ENCODE measurements around the gene SMARCA2.

SMARCA2 gene

GRCh38 chr9:2087500-2088313 is 72.6 kb downstream of the SMARCA2 start:
- no peak for DNase-seq (ENCODE audit: low read depth in 2 of 2)

- no peak for DNase-seq (ENCODE audit: low read depth in 2 of 2)
Observed at GRCh38 chr9:2093920-2094597, 78.9 kb downstream of the SMARCA2 start.

DNA sequence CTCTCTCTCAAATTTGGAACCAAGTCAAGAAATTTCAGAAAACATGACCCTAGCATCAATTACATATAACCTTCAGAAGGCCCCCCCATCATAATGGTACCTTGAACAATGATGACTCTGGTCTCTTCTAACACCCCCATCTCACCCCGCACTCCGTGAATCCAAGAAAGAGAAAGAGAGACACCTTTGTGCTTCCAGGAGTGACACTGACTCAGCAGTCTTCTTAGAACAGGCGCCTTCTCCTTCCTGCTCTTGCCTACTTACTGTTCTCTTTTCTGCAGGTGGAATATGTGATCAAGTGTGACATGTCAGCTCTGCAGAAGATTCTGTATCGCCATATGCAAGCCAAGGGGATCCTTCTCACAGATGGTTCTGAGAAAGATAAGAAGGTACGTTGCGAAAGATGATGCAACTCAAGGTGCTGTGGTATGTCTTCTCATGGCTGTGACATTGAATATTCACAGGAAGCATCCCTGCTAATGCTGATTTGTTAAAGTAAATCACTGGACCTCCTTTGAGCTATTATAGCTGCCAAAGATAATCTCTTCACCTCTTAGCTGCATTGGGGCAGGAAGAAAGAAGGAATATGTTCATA is 81.3 kb downstream of the SMARCA2 start:
- no peak for DNase-seq (ENCODE audit: low read depth in 2 of 2)

DNA sequence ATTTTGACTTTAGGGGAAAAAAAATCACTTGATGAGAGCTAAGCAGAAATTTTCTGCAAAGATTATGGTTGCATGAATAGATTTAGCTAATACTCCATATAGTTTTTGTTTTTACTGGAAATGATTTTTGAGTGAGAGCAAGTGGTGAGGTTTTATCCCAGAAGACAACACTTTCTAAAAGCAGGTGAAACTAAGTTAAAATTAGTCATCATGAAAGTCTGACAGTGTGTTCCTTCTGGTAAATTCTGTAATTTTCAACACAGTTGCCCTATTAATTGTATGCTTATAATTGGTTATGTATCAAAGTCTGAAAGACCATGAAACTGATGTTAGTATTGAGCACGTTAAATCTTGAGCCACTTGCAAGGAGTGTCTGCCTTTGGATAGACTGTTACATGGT is 91.5 kb downstream of the SMARCA2 start:
- DNase-seq (ENCODE audit: low read depth in 2 of 2), result no peak

DNA sequence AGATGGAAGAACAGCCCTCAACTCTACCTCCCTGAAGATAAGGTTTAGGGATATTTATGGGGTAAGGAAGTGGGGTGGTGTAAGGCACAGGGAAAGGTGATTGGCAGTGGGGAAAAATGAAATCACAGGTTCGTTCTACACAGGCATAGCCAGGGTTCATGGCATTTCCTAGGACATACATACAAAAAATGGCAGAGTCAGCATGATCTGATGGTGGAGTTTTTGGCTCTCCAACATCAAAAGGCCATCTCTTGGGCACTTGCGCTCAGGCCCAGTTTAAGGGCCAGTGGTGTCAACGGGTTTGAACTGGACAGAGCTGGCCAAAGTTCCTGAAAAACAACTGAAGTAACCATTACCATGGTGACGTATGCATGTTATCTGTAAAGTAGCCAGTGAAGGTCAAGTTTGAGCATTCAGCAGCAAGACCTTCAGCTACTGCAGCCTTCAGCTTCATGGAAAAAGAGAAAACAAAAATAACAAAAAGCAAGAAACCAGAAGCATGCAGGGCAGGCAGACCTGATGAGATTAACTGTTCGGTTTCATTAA is 92.8 kb downstream of the SMARCA2 start:
- no peak for DNase-seq (ENCODE audit: low read depth in 2 of 2)

- DNase-seq (ENCODE audit: low read depth in 2 of 2), result no peak
Observed at GRCh38 chr9:2109069-2109650, 94.0 kb downstream of the SMARCA2 start.

GRCh38 chr9:2110036-2110435 is 94.9 kb downstream of the SMARCA2 start:
- no peak for DNase-seq (ENCODE audit: low read depth in 2 of 2)

DNA sequence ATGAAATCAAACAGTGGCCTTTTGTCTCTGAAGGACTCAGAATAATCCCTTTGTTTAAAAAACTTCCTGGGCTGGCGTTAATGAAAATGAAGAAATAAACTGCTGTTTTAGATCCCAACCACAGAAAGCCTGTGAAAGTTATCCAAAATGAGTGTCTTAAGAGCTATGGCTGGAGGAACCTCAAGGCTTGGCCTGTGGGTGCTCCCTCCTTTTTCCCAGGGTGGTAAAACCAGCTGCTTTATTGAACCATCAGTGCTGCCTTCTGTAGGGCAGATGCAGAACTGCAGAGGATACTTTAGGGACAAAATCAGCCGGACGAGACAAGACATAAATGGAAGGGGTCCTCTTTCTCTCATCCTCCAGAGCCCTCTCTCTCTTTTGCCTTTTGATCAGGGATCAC is 100.9 kb downstream of the SMARCA2 start:
- DNase-seq (ENCODE audit: low read depth in 2 of 2), result no peak

DNA sequence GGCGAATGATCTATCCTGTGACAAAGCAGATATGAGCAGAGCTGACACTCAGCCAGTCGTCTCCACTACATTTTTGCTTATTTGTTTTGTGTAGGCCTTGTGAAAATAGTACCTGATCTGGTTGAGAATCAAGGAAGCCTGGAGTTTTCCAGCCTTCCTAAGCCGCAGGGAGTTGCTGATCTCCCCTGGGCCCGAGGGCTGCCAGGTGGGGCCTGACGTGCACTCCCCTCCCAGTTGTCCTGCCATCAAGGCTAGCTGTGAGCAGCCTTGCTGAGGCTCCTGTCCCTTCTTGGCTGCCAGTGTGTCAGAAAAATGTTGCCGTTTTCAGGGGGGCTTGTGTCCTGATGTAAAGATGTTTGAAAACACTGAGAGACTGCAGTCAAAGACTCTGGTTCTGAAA is 102.4 kb downstream of the SMARCA2 start:
- DNase-seq (ENCODE audit: low read depth in 2 of 2), result no peak

- DNase-seq (ENCODE audit: low read depth in 2 of 2), result no peak
Observed at GRCh38 chr9:2119566-2119965, 104.4 kb downstream of the SMARCA2 start.

- no peak for DNase-seq (ENCODE audit: low read depth in 2 of 2)
Observed at GRCh38 chr9:2120926-2121689, 106.0 kb downstream of the SMARCA2 start.

- DNase-seq (ENCODE audit: low read depth in 2 of 2), result no peak
Observed at GRCh38 chr9:2122299-2122698, 107.2 kb downstream of the SMARCA2 start.

DNA sequence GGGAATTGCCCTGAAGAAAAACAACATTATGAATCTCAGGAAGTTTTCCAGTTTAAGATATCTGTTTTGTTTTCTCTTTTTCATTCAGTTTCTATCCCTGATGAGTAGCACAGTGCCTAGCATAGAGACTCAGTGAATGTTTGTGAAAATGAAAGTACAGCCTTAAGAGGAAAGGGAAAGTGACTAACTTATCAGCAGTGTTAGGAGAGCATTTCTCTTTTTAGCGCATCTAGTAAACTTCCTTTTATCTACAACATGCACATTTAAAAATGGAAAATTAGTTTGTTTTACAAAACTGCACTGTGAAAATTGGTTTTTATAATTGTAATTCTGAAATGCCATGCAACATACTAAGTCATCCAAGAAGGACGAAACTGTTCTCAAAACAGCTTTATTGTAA is 110.8 kb downstream of the SMARCA2 start:
- DNase-seq (ENCODE audit: low read depth in 2 of 2), result no peak

GRCh38 chr9:2126331-2126803 is 111.2 kb downstream of the SMARCA2 start:
- DNase-seq (ENCODE audit: low read depth in 2 of 2), result no peak

- no peak for DNase-seq (ENCODE audit: low read depth in 2 of 2)
Observed at GRCh38 chr9:2127486-2127885, 112.3 kb downstream of the SMARCA2 start.

DNA sequence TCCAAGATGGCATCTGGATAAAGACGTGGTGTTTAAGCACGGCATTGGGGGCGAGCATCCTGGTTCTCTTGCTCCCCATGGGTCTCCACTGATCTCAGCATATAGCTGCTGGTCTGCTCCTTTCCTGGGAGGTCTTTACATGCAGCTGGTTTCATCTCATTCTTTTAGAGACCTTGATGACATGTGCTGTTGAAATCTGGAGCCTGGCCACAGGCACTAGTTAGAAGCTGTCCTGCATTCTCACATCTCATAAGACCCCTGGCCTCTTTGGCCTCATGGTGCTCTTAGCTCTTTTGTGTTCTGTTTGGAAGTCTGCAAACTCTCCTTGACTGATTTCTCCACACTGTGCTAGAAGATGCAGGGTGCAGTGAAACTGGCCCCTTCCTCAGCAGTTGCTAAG is 113.0 kb downstream of the SMARCA2 start:
- no peak for DNase-seq (ENCODE audit: low read depth in 2 of 2)

GRCh38 chr9:2128618-2129017 is 113.5 kb downstream of the SMARCA2 start:
- DNase-seq (ENCODE audit: low read depth in 2 of 2), result no peak

DNA sequence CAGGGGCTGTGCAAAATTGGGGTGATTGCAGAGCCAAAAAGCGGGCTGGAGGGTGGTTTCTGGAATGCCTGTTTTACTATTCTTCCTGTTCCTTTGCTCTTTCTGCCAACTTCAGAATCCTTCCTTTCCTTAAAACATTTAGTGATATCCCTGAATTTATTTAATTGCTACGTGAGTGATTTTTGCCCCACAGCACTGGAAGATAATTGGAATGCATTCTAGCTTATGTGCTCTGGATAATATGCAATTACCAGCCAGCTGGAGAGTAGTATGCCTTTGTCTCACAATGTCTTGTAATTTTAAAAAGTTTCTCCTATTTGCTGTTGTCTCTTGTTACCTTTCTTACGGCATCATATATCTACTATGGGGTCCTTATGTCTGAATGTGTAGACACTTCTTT is 115.8 kb downstream of the SMARCA2 start:
- no peak for DNase-seq (ENCODE audit: low read depth in 2 of 2)

DNA sequence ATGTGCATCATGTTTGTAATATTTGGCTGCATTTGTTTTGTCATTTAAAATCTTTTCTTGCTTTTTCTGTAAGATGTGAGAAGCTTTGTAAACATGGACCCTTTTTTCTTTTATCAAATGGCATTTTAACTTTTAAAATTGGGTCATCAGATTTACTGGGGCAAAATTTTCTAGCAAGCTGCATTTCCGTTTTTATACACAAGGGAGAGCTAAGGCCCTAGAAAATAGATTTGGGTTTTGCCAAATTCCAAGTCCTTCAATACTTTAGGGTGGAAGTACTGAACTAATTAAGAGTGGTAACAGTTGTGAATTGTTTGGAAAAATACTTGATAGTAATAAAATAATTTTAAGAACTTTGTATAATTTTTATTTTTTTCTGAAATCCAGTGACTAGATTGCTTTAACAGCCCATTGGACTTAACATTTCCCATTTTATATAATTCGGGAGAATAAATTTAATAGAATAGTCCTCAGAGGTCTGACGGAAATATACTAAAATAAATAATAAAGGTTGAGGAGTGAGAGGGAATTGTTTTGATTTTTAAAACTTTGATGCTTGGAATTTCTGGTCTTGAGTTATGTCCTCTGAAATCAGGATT is 117.4 kb downstream of the SMARCA2 start:
- no peak for DNase-seq (ENCODE audit: low read depth in 2 of 2)

DNA sequence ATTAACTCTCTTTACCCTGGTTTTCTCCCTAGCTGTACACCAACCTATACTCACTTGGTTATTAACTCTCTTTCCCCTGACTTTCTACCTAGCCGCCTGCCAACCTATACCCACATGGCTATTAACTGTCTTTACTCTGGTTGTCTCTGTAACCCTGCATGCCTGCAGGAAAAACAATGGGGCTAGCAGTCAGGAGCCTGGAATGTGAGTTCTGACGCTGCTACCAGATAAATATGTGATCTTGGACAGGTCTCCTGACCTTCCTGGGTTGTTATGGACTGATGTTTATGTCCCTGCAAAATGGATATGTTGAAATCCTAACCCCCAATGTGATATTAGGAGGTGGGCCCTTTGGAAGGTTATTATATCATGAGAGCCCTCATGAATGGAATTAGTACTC is 119.2 kb downstream of the SMARCA2 start:
- DNase-seq (ENCODE audit: low read depth in 2 of 2), result no peak

DNA sequence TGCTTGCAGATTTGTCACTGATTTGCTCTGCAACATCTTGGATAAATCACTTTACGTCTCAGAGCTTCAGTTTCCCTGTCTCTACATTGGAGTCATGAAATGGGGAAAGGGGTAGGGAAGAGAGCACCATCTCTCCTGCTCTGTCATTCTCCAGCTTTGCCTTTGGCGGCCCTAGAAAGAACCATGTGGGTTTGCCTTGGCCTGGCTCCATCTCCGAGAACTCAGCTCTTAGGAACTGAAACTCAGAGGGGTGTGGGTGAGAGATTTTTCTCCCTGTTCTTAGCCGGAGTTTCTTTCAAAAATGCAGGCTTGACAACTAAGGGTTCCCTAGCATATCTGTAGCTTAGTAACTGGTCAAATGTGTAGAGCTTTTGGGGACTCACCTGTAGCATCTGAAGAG is 123.5 kb downstream of the SMARCA2 start:
- DNase-seq (ENCODE audit: low read depth in 2 of 2), result no peak

Measured in stimulated activated CD8-positive, alpha-beta memory T cell treated with anti-CD3 and anti-CD28 coated beads, Interleukin-2, amount 100 ng/mL, for 48 hours (primary cell).